ENCODE measurements around the gene KCNIP4.

The KCNIP4 gene

GRCh38 chr4:20844311-20844710 is 1104.3 kb downstream of the KCNIP4 start:
- no peaks in the 10 kb centered on the region for H4K20me1 ChIP-seq (ENCODE audit: insufficient read depth, low read length, poor library complexity, severe bottlenecking)
- no peak overlapping the region for H3K4me2 ChIP-seq (ENCODE audit: low read depth, low read length, poor library complexity, severe bottlenecking)
- no peak for TF ChIP-seq EZH2phosphoT487 (IDR thresholded peaks at IDR 0.05; ENCODE audit: borderline replicate concordance)
- TF ChIP-seq, protein P1, sequence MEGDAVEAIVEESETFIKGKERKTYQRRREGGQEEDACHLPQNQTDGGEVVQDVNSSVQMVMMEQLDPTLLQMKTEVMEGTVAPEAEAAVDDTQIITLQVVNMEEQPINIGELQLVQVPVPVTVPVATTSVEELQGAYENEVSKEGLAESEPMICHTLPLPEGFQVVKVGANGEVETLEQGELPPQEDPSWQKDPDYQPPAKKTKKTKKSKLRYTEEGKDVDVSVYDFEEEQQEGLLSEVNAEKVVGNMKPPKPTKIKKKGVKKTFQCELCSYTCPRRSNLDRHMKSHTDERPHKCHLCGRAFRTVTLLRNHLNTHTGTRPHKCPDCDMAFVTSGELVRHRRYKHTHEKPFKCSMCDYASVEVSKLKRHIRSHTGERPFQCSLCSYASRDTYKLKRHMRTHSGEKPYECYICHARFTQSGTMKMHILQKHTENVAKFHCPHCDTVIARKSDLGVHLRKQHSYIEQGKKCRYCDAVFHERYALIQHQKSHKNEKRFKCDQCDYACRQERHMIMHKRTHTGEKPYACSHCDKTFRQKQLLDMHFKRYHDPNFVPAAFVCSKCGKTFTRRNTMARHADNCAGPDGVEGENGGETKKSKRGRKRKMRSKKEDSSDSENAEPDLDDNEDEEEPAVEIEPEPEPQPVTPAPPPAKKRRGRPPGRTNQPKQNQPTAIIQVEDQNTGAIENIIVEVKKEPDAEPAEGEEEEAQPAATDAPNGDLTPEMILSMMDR (conservative IDR thresholded peaks at IDR 0.05; ENCODE audit: low read length), result no peak
- no peaks in the 10 kb centered on the region for H3K36me3 ChIP-seq (ENCODE audit: insufficient read depth, low read length)
- H3K27me3 ChIP-seq (ENCODE audit: insufficient read depth, low read length, poor library complexity, severe bottlenecking), result no peaks in the 10 kb centered on the region
- H2AFZ ChIP-seq (ENCODE audit: low read length), result no peak overlapping the region
- H3K9ac ChIP-seq (ENCODE audit: low read depth, low read length, poor library complexity, severe bottlenecking), result no peak overlapping the region
- H3K9me2 ChIP-seq (replicated peaks; ENCODE audit: low read depth, low read length), result no peaks in the 10 kb centered on the region
- no peaks in the 10 kb centered on the region for H3K4me1 ChIP-seq (ENCODE audit: insufficient read depth, low read length, poor library complexity, severe bottlenecking)
- no peaks in the 10 kb centered on the region for H3K79me2 ChIP-seq (ENCODE audit: insufficient read depth, low read length)
- no peak overlapping the region for H3K4me3 ChIP-seq (ENCODE audit: low read length, poor library complexity, severe bottlenecking)
- no peaks in the 10 kb centered on the region for H3K9me3 ChIP-seq (ENCODE audit: insufficient read depth, low read depth, low read length)
- no peaks in the 10 kb centered on the region for H3F3A ChIP-seq (ENCODE audit: low read depth)

GRCh38 chr4:20840648-20841190 is 1107.9 kb downstream of the KCNIP4 start:
- no peaks in the 10 kb centered on the region for H3F3A ChIP-seq (ENCODE audit: low read depth)
- no peaks in the 10 kb centered on the region for H4K20me1 ChIP-seq (ENCODE audit: insufficient read depth, low read length, poor library complexity, severe bottlenecking)
- TF ChIP-seq, protein P1 (conservative IDR thresholded peaks at IDR 0.05; ENCODE audit: low read length), result no peak
- no peak for TF ChIP-seq EZH2phosphoT487 (IDR thresholded peaks at IDR 0.05; ENCODE audit: borderline replicate concordance)
- no peaks in the 10 kb centered on the region for H3K27me3 ChIP-seq (ENCODE audit: insufficient read depth, low read length, poor library complexity, severe bottlenecking)
- H2AFZ ChIP-seq (ENCODE audit: low read length), result no peak overlapping the region
- no peaks in the 10 kb centered on the region for H3K9me3 ChIP-seq (ENCODE audit: insufficient read depth, low read depth, low read length)
- no peak overlapping the region for H3K4me3 ChIP-seq (ENCODE audit: low read length, poor library complexity, severe bottlenecking)
- no peaks in the 10 kb centered on the region for H3K79me2 ChIP-seq (ENCODE audit: insufficient read depth, low read length)
- H3K9ac ChIP-seq (ENCODE audit: low read depth, low read length, poor library complexity, severe bottlenecking), result no peak overlapping the region
- no peak overlapping the region for H3K4me2 ChIP-seq (ENCODE audit: low read depth, low read length, poor library complexity, severe bottlenecking)
- H3K36me3 ChIP-seq (ENCODE audit: insufficient read depth, low read length), result no peaks in the 10 kb centered on the region
- no peaks in the 10 kb centered on the region for H3K9me2 ChIP-seq (replicated peaks; ENCODE audit: low read depth, low read length)
- no peaks in the 10 kb centered on the region for H3K4me1 ChIP-seq (ENCODE audit: insufficient read depth, low read length, poor library complexity, severe bottlenecking)

DNA sequence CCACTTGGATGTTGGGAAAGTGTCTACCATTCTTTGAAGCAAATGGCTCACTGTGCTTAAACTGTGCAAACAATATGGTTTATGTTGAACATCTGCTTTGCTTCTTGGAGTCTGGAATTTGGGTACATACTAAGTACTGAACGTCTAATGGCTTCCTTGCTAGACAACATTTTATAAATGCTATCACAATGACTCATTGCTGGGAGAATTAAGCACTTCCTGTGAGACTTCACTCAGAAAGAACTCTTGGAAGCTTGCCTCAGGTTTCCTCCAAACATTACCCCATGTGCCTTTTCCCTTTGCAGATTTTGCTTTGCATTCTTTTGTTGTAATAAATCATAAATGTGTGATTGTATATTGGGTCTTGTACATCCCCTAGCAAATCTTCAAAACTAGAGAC is 1108.6 kb downstream of the KCNIP4 start:
- H3K4me1 ChIP-seq (ENCODE audit: insufficient read depth, low read length, poor library complexity, severe bottlenecking), result no peaks in the 10 kb centered on the region
- no peaks in the 10 kb centered on the region for H3K9me2 ChIP-seq (replicated peaks; ENCODE audit: low read depth, low read length)
- no peaks in the 10 kb centered on the region for H3F3A ChIP-seq (ENCODE audit: low read depth)
- H3K4me2 ChIP-seq (ENCODE audit: low read depth, low read length, poor library complexity, severe bottlenecking), result no peak overlapping the region
- H2AFZ ChIP-seq (ENCODE audit: low read length), result no peak overlapping the region
- H3K9me3 ChIP-seq (ENCODE audit: insufficient read depth, low read depth, low read length), result no peaks in the 10 kb centered on the region
- H3K27me3 ChIP-seq (ENCODE audit: insufficient read depth, low read length, poor library complexity, severe bottlenecking), result no peaks in the 10 kb centered on the region
- H3K9ac ChIP-seq (ENCODE audit: low read depth, low read length, poor library complexity, severe bottlenecking), result no peak overlapping the region
- no peaks in the 10 kb centered on the region for H3K79me2 ChIP-seq (ENCODE audit: insufficient read depth, low read length)
- H3K36me3 ChIP-seq (ENCODE audit: insufficient read depth, low read length), result no peaks in the 10 kb centered on the region
- no peaks in the 10 kb centered on the region for H4K20me1 ChIP-seq (ENCODE audit: insufficient read depth, low read length, poor library complexity, severe bottlenecking)
- H3K4me3 ChIP-seq (ENCODE audit: low read length, poor library complexity, severe bottlenecking), result no peak overlapping the region
- TF ChIP-seq EZH2phosphoT487 (IDR thresholded peaks at IDR 0.05; ENCODE audit: borderline replicate concordance), result no peak
- TF ChIP-seq, protein P1 (conservative IDR thresholded peaks at IDR 0.05; ENCODE audit: low read length), result no peak
